Activated CD4-positive, CD25-positive, alpha-beta regulatory T cell treated with anti-CD3 and anti-CD28 coated beads, Interleukin-2, amount 50 U/mL, for 24 hours (primary cell): Measurements from ENCODE around the gene ZNF716.
"Not testable (repeated sequence)": the region's sequence is repeated elsewhere in the genome, so short reads cannot be mapped to it uniquely, and the experiment has no call there.

ENCODE experiments used
- ATAC-seq, 2 donors: fragments of 150-1000 bp; cut with Tn5 transposase; one replicate each; pipeline ENCODE4 v1.10.0; 2021; ENCODE audit warnings: mild to moderate bottlenecking in 1 of 2, moderate library complexity in 1 of 2

Gene ZNF716

DNA sequence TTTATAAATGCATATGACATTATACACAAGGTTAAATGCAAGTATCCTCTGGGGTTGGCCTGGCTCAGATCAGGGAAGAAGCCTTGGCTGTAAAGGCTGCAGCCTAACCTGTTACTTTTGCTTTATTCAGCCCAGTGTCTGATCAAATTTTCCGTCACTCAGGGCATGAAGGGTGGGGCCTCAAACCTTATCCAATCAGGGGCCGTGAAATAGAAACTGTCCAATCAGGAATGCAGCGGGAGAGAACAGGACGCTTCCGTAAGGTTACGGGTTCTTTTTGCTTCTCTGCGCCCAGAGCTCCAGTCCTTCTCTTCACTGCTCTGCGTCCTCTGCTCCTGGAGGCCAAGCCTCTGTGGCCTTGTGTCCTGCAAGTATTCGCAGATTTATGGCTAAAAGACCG, at the start of gene ZNF716:
ZNF716 (plus strand) TSS at position 274 of the 400 bp plus-strand sequence; CDS start at position 386, 112 bp downstream.
- ATAC-seq: no peak

DNA sequence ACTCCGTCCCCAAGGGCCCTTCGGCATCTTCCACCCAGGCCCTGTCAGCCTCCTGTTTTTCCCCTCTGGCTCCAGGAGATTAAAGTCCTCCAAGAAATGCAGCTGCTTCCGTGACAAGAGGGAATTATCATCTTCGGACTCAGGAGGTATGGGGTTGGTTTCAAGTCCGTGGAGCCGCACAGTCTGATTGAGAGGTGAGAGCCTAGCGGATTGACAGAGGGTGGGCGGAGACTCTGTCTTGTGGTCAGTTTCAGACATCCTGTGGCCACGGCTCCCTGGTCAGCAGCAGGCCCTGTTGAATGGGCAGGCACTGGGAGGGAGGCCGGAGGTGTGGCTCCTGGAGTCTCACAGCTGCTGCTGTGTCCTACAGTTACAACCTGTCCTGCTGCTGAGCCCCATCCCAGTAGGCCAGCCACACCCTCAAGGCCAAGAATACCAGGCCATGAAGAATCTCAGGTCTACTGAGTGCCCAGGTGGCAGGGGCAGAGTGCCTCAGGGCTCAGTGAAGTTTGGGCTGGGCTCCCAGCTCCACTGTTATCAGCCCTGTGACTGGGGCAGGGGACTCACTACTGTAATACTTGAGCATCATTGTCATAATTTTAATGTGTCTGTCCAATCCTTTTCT, 49.3 kb upstream of the ZNF716 start:
- no peak for ATAC-seq

DNA sequence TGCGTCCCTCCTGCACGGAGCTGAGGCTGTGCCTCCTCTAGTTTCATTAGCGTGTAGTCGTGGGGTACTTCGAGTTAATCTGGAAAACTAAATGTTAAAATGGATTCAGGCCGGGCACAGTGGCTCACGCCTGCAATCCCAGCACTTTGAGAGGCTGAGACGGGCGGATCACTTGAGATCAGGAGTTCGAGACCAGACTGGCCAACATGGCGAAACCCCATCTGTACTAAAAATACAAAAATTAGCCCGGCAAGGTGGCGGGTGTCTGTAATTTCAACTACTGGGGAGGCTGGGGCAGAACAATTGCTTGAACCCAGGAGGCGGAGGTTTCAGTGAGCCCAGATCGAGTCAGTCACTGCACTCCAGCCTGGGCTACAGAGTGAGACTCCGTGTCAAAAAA, 46.9 kb upstream of the ZNF716 start:
- not testable (repeated sequence) for ATAC-seq

DNA sequence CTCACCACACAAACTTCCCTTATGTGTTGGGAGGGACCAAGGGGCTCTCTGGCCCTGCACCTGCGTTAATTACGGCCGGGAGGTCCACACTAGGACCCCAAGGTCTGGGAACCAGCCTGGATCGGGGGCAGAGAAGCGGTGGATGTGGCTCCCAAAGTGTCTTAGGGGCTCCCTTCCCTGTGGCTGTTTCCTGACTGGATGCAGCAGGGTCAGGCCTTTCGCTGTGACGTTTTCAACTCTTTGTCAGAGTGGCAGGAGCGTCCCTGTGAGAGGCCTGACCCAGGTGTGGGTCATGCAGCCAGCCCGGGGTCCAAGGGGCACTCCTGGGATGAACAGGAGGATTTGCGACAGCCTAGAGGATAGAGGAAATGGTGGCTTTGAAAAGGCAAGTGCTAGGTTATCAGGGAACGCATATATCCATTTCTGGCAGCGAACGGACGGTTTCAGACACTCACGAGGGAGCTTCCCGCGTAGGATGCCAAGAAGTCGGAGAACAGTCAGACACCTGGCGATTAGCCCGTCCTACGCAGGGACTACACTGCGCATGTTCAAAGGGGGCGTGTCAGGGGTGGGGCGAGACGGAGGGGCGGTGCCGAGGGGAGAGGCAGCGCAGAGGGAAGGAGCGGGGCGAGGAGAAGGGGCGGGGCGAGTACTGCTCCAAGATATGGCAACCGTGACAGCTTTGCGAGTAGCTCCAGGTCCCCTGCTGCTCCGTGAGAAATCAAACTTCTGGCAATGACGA, 46.2 kb upstream of the ZNF716 start:
- ATAC-seq: no peak

DNA sequence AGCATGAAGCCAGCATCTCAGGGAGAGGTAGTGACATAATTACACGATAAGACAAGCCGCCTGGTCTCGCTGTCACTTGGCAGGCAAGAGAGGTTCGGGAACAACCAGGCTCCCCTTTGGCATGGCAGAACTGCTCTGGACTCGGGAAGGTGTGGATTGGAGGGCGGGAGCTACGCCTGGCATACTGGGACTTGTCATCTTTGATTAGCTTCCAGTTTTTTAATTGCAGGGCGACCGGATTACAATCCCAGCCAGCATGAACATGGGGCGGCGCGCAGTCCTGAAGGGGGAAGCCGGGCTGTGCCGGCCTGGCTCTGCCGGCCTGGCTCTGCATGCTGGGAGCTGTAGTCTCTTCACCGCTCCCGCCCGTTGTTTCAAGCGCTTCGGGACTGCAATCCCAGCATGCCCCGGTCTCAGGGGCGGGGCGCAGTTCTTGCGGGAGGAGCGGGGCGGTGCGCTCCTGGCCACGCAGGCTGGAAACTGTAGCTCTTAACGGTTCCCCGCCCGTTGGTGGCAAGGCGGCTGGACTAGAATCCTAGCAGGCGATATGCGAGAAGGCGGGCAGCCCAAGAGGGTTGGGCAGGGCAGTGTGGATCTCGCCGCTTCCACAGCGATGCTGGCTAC, 45.5 kb upstream of the ZNF716 start:
- ATAC-seq: no peak

DNA sequence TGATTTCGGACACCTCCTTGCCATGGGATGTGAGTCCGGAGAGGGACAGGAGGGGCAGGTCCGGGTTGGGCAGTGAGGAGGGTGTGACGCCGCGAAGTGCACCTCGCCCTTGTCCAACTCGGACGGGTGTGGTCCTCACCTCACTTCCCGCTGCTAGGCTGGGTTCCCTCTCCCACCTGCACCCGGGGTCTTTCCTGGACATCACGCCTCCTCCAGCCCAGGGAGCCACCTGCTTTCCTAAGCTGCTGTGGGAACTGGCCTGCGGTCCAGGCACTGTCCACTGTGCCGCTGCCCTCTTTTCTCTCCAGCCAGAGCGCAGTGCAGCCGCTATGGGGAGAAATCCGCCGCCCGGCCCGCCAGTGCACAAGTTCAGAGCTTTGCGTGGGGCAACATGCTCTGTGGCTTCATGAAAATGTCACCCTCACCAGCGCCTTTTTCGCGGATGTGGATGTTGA, 45.0 kb upstream of the ZNF716 start:
- no peak for ATAC-seq

DNA sequence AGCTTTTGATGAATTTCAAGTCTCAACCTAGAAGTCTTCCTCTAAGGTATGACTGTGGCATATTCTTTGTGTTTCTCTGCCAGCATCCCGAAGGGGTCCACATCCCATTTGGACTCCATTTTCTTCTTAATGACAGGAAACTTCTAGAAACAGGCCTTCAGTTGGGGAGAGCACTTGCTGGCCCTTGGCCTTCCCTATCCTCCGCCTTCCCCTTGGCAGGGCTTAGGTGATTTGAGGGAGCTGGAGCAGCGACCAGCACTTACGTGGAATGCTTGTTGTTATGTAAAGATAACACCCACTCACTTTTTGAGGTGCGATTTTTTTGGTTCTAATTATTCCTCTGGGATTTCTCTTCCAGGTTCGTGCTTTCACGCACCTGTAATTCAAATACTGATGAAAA, 42.9 kb upstream of the ZNF716 start:
- ATAC-seq: no peak

DNA sequence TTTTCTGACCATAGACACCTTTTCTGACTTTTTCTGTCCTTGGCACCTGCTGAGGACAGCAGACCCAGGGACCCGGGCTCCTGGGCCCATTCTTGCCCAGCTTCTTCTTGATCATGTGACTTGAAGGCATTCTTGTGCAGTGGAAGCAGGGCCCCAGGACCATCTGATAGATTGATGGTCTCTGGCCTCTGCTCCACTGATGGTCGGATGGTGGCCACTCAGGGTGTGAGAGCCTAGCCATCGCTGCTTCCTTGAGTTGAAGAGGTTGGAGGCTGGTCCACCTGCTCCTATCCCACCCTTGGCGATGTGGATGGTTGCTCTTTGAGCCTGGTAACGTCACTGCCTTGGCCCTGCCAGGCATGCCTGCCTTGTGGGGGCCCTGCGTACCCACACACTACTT, 37.8 kb upstream of the ZNF716 start:
- no peak for ATAC-seq

DNA sequence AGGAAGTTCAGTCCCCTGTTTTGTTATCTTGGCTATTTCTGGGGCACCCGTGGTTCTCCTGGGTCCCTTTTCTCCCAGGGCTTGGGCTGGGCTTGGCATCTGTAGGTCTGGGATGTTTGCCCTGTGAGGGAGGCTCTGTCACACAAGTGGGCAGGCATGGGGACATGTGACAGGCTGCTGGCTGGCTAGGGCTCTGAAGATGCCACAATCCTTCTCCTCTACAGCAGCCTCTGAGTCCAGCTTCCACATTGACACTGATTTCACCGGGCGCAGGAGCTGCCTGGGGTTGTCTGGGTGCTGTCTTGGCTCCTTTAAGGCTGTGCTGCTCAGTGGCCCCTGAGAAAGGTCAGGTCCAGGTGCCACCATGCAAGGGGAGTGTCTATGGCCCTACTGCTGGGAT, 37.4 kb upstream of the ZNF716 start:
- ATAC-seq: no peak

DNA sequence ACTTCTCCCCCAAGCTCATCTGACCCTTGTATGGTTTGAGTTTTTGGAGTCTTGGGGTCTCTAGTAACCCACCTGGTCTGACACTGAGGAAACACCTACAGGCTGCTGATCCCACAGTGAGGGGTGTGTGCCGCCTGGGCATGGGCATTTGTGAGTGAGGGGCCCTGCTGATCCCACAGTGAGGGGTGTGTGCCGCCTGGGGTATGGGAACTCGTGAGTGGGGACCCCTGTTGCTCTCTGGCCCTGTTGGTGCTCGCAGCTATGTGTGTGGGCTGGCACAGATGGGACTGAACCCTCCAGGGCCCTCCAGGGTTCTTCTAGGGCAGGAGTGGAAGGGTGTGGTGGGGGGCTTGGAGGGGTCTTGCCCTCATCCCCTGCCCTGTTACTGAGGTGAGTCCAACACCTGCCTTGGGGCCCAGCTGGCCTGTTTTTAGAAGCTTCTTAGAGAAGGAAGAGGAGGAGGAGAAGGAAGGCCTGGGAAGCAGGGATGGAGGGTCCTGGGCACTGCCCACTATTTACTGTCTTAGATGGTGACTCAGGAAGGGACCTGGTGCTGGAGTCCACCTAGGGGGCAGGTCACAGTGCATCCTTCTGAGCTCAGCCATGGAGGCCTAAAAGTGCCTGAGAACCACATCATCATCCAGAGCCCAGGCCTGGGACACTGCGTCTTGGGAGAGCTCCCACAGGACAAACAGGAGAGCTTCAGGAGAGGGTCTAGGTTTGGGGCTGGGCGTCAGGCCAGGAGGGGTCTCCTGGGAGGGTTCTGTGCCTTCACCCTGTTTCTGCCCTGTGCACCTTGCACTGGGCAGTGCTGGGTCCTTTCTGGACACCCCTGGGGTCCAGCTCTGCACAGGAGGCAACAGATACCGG, 36.2 kb upstream of the ZNF716 start:
- ATAC-seq: no peak

DNA sequence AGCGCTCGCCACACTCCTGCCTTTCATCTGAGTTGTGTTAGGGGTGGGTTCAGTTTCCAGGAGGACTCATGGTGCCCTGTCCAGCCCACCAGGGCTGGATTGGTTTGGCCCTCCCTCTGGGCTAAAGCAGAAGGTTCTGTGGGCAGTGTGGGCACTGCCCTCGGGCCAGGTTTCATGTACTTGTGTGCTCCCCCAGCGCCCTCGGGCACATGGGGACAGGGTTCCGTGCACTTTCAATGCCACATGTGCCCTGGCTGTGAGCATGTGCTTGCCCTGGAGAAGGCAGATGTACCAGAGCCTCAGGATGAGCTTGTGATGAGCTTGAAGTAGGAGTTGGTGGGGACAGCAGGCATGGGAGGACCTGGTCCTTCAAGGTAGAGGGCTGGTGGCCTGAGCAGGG, 35.6 kb upstream of the ZNF716 start:
- ATAC-seq: no peak

DNA sequence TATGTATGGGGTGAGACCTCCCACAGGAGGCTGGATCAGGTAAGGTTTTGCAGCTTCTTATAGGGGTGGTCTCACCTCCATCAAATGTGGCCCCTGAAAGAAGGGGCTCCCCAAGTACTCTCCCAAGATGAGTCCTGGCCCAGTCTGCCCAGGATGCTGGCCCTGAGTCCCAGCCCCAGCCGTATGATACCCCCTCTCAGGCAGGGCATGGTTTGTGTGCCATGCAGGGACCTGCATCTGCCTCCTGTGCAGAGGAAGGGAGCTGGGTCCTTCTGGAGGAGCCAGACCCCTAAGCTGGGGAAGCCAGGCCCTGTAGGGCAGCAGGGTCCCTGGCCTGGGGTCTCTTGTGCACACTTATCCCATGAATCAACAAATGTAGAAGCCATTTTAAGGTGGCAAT, 35.1 kb upstream of the ZNF716 start:
- no peak for ATAC-seq

DNA sequence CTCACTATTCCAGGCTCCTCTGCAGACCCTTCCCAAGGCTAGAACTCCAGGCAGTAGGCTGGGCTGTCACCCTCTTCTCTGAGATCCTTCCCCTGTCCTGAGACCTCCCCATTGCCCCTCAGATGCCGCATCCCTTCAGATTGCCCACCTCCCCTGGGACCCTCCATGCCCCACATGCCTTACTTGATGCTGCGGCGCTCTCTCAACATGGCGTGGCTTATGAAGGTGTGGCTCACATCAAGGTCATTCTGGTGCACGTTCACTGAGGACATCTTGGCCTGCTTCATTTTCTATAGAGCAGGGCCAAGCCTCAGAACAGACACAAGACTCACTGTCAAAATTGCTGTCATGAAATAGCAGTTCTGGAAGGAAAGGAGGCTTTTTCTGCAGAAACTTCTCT, 34.7 kb upstream of the ZNF716 start:
- no peak for ATAC-seq

DNA sequence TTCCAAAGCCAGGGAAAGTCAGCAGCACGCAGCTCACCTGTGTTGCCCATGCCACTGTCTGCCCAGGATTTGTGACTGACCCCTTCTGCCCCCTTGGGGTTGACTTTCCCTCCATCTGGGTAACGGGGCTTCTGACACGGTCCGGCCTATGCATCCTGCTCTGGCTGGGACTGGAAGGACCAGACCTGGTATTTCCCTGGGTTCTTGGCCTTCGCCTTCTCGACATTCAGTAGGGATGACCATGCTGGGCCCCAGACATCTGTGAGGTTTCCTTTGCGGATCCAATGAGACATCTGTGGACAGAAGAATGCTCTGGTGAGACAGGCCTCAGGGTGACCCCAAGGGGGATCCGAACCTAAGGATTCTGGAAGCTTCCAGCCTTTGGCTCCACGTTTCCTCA, 34.2 kb upstream of the ZNF716 start:
- ATAC-seq: no peak

DNA sequence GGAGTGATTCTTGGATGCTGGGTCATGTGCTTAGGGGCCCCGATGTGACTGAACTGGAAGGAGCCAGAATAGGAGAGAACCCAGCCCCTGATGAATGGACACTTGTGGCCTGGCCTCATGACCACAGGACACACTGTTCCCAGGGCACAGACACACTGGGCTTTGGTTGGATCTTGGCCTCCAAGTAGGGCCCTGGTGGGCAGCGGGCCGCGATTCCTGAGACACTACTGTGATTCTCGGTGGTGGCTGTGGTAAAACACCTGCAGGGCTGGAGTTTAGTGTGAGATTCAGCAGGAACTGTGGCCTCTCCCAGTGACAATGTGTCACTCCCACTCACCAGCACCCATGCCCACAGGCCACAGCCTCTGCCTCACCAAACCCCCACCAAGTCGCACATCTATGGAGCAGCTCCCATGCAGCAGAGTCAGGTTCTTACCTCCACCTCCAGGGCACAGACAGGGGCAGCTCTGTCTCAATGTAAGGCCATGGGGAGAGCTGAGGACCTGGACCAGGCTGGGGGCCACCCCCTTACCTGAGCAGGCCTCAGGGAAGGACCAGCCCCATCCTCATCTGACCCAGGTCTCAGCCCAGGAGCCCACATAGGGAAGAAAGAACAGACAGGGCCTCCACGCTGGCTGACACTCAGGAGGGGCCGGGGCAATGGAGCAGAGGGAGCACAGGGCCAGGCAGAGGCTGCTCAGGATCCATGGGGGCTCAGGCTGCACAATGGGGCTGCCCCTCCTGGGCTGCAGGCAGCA, 33.2 kb upstream of the ZNF716 start:
- no peak for ATAC-seq

DNA sequence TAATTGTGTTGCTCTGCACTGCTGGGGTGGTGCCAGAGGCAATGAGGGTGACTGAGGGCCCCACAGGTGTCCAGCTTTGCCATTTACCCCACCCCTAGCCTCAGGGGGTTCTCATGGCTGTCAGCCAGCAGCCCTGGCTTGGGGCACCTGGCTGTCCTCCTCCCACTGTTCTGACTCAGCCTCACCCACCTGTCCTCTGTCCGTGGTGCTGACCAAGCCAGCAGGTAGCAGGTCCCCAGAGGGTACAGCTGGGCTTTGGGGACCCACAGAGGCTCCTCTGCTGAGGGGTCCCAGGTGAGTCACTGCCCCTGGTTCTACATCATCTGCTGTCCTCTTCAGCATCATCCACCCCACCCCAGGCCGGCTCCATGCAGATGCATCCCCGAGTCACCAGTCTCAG, 32.2 kb upstream of the ZNF716 start:
- ATAC-seq: no peak

DNA sequence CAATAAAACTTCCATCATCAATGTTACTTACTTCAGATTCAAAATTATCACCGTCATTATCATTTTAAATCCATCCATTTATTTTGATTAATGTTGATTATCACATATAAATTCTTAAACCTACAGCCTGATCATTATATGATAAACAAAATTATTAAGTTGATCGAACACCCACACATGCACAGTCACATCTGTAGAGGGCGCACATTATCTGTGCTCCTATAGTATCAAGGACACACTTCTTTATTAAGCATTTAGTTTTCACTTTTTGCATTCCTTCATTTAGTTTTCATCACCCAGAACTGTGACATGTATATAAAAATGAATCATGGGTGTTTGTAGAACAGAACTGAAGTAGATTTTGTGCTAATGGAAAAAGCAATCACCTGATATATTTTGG, 26.2 kb upstream of the ZNF716 start:
- ATAC-seq: no peak

DNA sequence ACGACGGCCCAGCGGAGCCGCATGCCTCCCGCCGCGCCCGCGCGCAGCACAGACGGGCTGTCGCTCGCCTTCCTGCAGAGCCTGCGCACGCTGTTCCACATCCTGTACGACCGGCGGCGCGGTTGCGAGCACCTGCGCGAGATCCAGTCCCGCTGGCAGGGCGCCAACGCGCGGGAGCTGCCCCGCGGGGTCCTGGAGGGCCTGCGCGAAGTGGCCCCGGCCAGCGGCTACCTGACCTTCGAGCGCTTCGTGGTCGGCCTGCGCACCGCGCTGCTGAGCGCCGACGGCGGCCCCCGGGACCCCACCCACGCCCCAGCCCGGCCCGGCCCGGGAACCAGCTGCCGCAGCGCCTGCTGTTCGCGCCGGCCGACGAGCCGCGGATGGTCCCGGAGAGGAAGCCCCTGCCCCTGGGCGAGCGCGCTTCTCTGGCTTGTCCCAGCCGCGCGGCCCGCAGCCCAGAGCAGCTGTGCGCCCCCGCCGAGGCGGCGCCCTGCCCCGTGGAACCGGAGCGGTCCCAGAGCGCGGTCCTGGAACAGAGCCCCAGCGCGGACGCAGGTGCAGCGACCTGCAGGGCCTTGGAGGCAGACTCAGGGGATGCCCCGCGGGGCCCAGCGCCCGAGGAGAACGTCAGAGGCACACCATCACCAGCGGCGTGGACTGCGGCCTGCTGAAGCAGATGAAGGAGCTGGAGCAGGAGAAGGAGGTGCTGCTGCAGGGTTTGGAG, 25.3 kb upstream of the ZNF716 start:
- ATAC-seq: no peak

DNA sequence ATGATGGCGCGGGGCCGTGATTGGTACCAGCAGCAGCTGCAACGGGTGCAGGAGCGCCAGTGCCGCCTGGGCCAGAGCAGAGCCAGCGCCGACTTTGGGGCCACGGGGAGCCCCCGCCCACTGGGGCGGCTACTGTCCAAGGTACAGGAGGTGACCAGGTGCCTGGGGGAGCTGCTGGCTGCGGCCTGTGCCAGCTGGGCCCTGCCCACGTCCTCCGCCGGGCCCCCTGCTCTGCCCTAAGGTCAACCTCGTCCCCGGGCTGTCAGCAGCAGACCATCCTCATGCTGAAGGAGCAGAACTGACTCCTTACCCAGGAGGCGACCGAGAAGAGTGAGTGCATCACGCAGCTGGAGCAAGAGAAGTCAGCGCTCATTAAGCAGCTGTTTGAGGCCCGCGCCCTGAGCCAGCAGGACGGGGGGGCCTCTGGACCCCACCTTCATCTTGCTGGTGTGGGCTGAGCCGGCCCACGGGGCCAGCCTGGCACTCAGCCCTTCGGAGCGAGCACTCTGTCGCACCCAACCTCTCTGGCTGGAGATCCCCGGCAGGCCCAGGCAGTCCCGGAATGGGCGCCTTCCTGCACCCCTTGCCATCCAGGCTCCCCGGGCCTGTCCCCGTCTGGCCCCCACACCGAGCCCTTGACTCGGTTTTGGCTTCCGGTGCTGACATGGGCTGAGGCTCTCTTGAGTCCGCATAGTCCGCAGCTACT, 24.6 kb upstream of the ZNF716 start:
- no peak for ATAC-seq

DNA sequence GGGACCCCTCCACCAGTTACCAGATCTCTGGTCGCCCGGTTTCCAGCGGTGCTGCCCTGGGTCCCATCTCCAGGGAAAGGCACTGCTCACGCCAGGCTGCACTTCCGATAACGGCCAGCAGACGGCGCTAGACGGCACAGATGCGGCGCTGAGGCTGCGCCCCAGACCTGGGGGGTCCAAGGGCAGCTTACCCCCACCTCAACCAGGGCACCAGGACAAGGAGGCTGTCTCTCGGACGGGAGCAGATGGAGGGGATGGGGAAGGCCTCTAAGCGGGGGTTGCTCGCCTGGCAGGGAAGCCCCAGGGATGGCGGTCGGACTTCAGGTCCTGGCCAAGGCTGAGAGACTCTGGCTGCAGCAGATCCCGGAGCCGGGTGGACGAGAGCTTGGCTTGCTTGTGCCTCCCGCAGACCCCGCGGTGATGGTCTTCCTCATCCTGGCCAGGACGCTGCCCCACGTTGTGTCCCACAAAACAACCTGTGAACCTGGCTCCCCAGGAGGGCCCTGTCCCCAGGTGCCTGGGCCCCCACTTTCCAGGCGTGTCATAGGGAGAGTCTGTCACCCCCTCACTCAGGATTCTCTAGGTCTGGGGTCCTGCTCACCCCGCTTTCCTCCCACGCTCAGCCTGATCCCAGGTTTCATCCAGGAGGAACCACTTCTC, 23.9 kb upstream of the ZNF716 start:
- no peak for ATAC-seq

DNA sequence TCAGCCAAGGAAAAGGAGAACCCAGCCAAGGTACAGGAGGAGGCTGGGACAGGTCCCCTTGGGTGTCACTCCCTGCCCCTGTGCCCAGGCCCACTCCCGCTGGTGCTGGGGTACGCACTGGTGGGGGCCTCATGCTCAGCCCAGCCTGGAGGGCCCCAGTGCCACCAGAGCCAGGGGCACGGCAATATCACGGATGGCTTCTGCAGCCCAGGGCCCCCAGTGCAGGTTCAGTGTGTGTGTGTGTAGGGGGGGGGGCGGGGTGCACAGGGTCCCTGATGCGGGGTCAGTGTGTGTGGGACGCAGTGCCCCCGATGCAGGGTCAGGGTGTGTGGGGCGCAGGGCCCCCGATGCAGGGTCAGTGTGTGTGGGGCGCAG, 23.4 kb upstream of the ZNF716 start:
- no peak for ATAC-seq
